K562 (cell line): ENCODE results near the gene SHISA8.

Experiments used
- ETV6 ChIP-seq, 3 experiments: fragments of 150-350 bp in 1 of 3; sonication (generic) in 1 of 3; formaldehyde crosslinking in 1 of 3; IDR thresholded peaks; 2 replicates each; pipeline versions ENCODE4 v1.6.1 to v1.8.0; 2014 to 2022; ENCODE audit warnings: borderline replicate concordance in 2 of 3, low read depth in 2 of 3, antibody characterized with exemption in 1 of 3, low read length in 1 of 3, mild to moderate bottlenecking in 1 of 3, missing genetic modification reagents in 1 of 3
- HIVEP1 ChIP-seq: fragments of 250-450 bp; sonication (Bioruptor Pico); IDR thresholded peaks from 2 replicates; pipeline ENCODE4 v1.4.0; 2020; ENCODE audit warnings: mild to moderate bottlenecking
- KLF6 ChIP-seq: fragments of 250-450 bp; sonication (Bioruptor Pico); IDR thresholded peaks from 2 replicates; pipeline ENCODE4 v1.4.0; 2020; ENCODE audit warnings: mild to moderate bottlenecking, moderate library complexity, borderline replicate concordance
- RBM25 ChIP-seq: fragments of 200-400 bp; formaldehyde crosslinking; IDR thresholded peaks from 2 replicates; pipeline ENCODE4 v1.6.1; 2018; ENCODE audit warnings: low read length, low read depth, moderate library complexity; ENCODE audit not compliant: severe bottlenecking
- SMARCC2 ChIP-seq: fragments of 450-650 bp; IDR thresholded peaks from 2 replicates; pipeline ENCODE4 v1.6.1; 2017; ENCODE audit warnings: antibody characterized with exemption, moderate library complexity, mild to moderate bottlenecking, low read depth
- TAL1 ChIP-seq: fragments of 450-650 bp; IDR thresholded peaks from 2 replicates; pipeline ENCODE4 v1.6.1; 2016; ENCODE audit warnings: mild to moderate bottlenecking
- ZNF512 ChIP-seq: IDR thresholded peaks from 2 replicates; pipeline ENCODE4 v1.6.1; 2016; ENCODE audit warnings: missing genetic modification characterization, missing compliant biosample characterization

- no peak for TF ChIP-seq TAL1
- TF ChIP-seq ZNF512 (tag), result no peak
- TF ChIP-seq RBM25, result no peak
- no peak for TF ChIP-seq SMARCC2
- no peak for TF ChIP-seq HIVEP1 (CRISPR knock-in tag)
- no peak for TF ChIP-seq KLF6 (CRISPR knock-in tag)
- TF ChIP-seq ETV6 (IDR thresholded peaks at IDR 0.05; ENCODE audit: borderline replicate concordance in 1 of 2, low read depth in 2 of 2, low read length in 1 of 2), result no peak
- no peak for TF ChIP-seq ETV6 (CRISPR knock-in tag; IDR thresholded peaks at IDR 0.05; ENCODE audit: borderline replicate concordance)
These were observed 39.2 kb downstream of the SHISA8 start for GRCh38 chr22:41875531-41876270.
